Activated naive CD4-positive, alpha-beta T cell treated with anti-CD3 and anti-CD28 coated beads, Interleukin-2, amount 10 ng/mL, durations not matched to agents 7 days and 5 days (primary cell): Measurements from ENCODE around the gene KRT80.
"Not testable (repeated sequence)": the region's sequence is repeated elsewhere in the genome, so short reads cannot be mapped to it uniquely, and the experiment has no call there.

ENCODE experiments used
- CTCF ChIA-PET: fragments of 350-600 bp; sonication (Branson Sonifier 250); formaldehyde crosslinking; loops from one replicate; lab custom pipeline; 2021; ENCODE audit warnings: antibody characterized with exemption; lab: Charles Lee
- DNase-seq: peaks from one replicate; pipeline ENCODE4 v3.0.0-alpha.2; 2020
- H3K27ac Mint-ChIP-seq: one replicate; pipeline ENCODE4 v1.8.0; 2021; ENCODE audit warnings: mild to moderate bottlenecking, moderate library complexity, mixed read lengths
- H3K27me3 Mint-ChIP-seq: one replicate; pipeline ENCODE4 v1.8.0; 2021; ENCODE audit warnings: mild to moderate bottlenecking, mixed read lengths
- H3K36me3 Mint-ChIP-seq: one replicate; pipeline ENCODE4 v1.8.0; 2021; ENCODE audit warnings: mixed read lengths
- H3K4me1 Mint-ChIP-seq: one replicate; pipeline ENCODE4 v1.8.0; 2021; ENCODE audit warnings: mixed read lengths
- H3K4me3 Mint-ChIP-seq: one replicate; pipeline ENCODE4 v1.8.0; 2021; ENCODE audit warnings: mild to moderate bottlenecking, moderate library complexity, mixed read lengths
- H3K9me3 Mint-ChIP-seq: one replicate; pipeline ENCODE4 v1.8.0; 2021; ENCODE audit warnings: mixed read lengths

The KRT80 gene

GRCh38 chr12:52191841-52192791, at the start of gene KRT80:
Gene KRT80 (minus strand): TSS chr12:52192014. CDS start chr12:52191902, 112 bp downstream.
- DNase-seq, result no peak
- no peaks in the 10 kb centered on the region for H3K36me3 Mint-ChIP-seq
- peaks cover 77% of the 10 kb centered on the region for H3K27me3 Mint-ChIP-seq
- CTCF ChIA-PET, result interaction anchor here (1.1 to 1.6 kb wide), 2 partner anchors 21 to 30 kb away, joined by 3 to 5 read pairs; no protein-coding TSS in a partner anchor
- H3K9me3 Mint-ChIP-seq, result no peaks in the 10 kb centered on the region
- H3K4me1 Mint-ChIP-seq, result peaks cover 5% of the 10 kb centered on the region
- H3K4me3 Mint-ChIP-seq, result no peak within 1 kb of the TSS
- no peak within 1 kb of the TSS for H3K27ac Mint-ChIP-seq

GRCh38 chr12:52241205-52241842, 49.5 kb upstream of the KRT80 start:
- peaks cover 1% of the 10 kb centered on the region for H3K36me3 Mint-ChIP-seq
- peaks cover 42% of the 10 kb centered on the region for H3K27me3 Mint-ChIP-seq
- DNase-seq, result no peak
- no peak overlapping the region for H3K4me3 Mint-ChIP-seq
- H3K4me1 Mint-ChIP-seq, result peaks cover 37% of the 10 kb centered on the region
- CTCF ChIA-PET, result interaction anchor here (0.7 kb wide), 1 partner anchor 10 kb away, joined by 3 read pairs; no protein-coding TSS in a partner anchor
- H3K27ac Mint-ChIP-seq, result no peak overlapping the region
- no peaks in the 10 kb centered on the region for H3K9me3 Mint-ChIP-seq

GRCh38 chr12:52240247-52240646, 48.4 kb upstream of the KRT80 start:
- not testable (repeated sequence) for H3K4me3 Mint-ChIP-seq, DNase-seq, H3K36me3 Mint-ChIP-seq, H3K27ac Mint-ChIP-seq, H3K9me3 Mint-ChIP-seq
- H3K27me3 Mint-ChIP-seq, result peaks cover 52% of the 10 kb centered on the region
- peaks cover 26% of the 10 kb centered on the region for H3K4me1 Mint-ChIP-seq
- CTCF ChIA-PET, result interaction anchor here (0.7 kb wide), 1 partner anchor 55 kb away, joined by 3 read pairs; no protein-coding TSS in a partner anchor

GRCh38 chr12:52239767-52240166, 48.0 kb upstream of the KRT80 start:
- Mint-ChIP-seq H3K36me3 (peaks cover 1% of the 10 kb centered on the region), H3K27me3 (peaks cover 57% of the 10 kb centered on the region), H3K4me3 (no peak overlapping the region), H3K4me1 (peaks cover 21% of the 10 kb centered on the region), H3K27ac (no peak overlapping the region), H3K9me3 (no peaks in the 10 kb centered on the region)
- DNase-seq, result no peak
- CTCF ChIA-PET, result interaction anchor here (0.7 to 4.5 kb wide), 2 partner anchors 18 to 55 kb away, joined by 3 to 24 read pairs; no protein-coding TSS in a partner anchor

- Mint-ChIP-seq H3K4me3 (no peak overlapping the region), H3K4me1 (peaks cover 14% of the 10 kb centered on the region), H3K9me3 (no peaks in the 10 kb centered on the region), H3K27me3 (peaks cover 61% of the 10 kb centered on the region), H3K36me3 (peaks cover 1% of the 10 kb centered on the region), H3K27ac (no peak overlapping the region)
- CTCF ChIA-PET, result interaction anchor here (0.7 to 4.5 kb wide), 3 partner anchors 18 to 56 kb away, joined by 3 to 24 read pairs (median 4); no protein-coding TSS in a partner anchor
- DNase-seq, result no peak
Observed at GRCh38 chr12:52238916-52239646, 47.3 kb upstream of the KRT80 start.

GRCh38 chr12:52238207-52238840, 46.5 kb upstream of the KRT80 start:
- CTCF ChIA-PET, result interaction anchor here (0.7 to 4.5 kb wide), 3 partner anchors 17 to 40 kb away, joined by 3 to 24 read pairs (median 4); no protein-coding TSS in a partner anchor
- H3K4me1 Mint-ChIP-seq, result peaks cover 7% of the 10 kb centered on the region
- no peak for DNase-seq
- H3K9me3 Mint-ChIP-seq, result no peaks in the 10 kb centered on the region
- peaks cover 64% of the 10 kb centered on the region for H3K27me3 Mint-ChIP-seq
- no peak overlapping the region for H3K27ac Mint-ChIP-seq
- no peaks in the 10 kb centered on the region for H3K36me3 Mint-ChIP-seq
- H3K4me3 Mint-ChIP-seq, result no peak overlapping the region

- Mint-ChIP-seq H3K4me3 (no peak overlapping the region), H3K36me3 (no peaks in the 10 kb centered on the region), H3K9me3 (no peaks in the 10 kb centered on the region), H3K27me3 (peaks cover 82% of the 10 kb centered on the region), H3K27ac (no peak overlapping the region), H3K4me1 (no peaks in the 10 kb centered on the region)
- no peak for DNase-seq
- CTCF ChIA-PET, result interaction anchor here (1.5 to 4.5 kb wide), 4 partner anchors 15 to 91 kb away, joined by 4 to 24 read pairs (median 5); no protein-coding TSS in a partner anchor
Observed at GRCh38 chr12:52236386-52237050, 44.7 kb upstream of the KRT80 start.

GRCh38 chr12:52235822-52236361, 44.1 kb upstream of the KRT80 start:
- H3K4me1 Mint-ChIP-seq, result no peaks in the 10 kb centered on the region
- DNase-seq, result no peak
- H3K9me3 Mint-ChIP-seq, result no peaks in the 10 kb centered on the region
- CTCF ChIA-PET, result interaction anchor here (1.5 to 4.5 kb wide), 4 partner anchors 14 to 92 kb away, joined by 4 to 24 read pairs (median 5); no protein-coding TSS in a partner anchor
- peaks cover 82% of the 10 kb centered on the region for H3K27me3 Mint-ChIP-seq
- H3K4me3 Mint-ChIP-seq, result no peak overlapping the region
- no peaks in the 10 kb centered on the region for H3K36me3 Mint-ChIP-seq
- H3K27ac Mint-ChIP-seq, result no peak overlapping the region

GRCh38 chr12:52235001-52235764, 43.4 kb upstream of the KRT80 start:
- Mint-ChIP-seq H3K4me3 (no peak overlapping the region), H3K27me3 (peaks cover 88% of the 10 kb centered on the region), H3K4me1 (no peaks in the 10 kb centered on the region), H3K9me3 (no peaks in the 10 kb centered on the region), H3K36me3 (no peaks in the 10 kb centered on the region), H3K27ac (no peak overlapping the region)
- CTCF ChIA-PET, result interaction anchor here (1.5 to 4.5 kb wide), 2 partner anchors 14 to 17 kb away, joined by 4 to 24 read pairs; no protein-coding TSS in a partner anchor
- peak; percentile 18 for DNase-seq

- peaks cover 91% of the 10 kb centered on the region for H3K27me3 Mint-ChIP-seq
- CTCF ChIA-PET, result no interaction called here
- no peaks in the 10 kb centered on the region for H3K4me1 Mint-ChIP-seq
- H3K27ac Mint-ChIP-seq, result no peak overlapping the region
- no peaks in the 10 kb centered on the region for H3K36me3 Mint-ChIP-seq
- peak; percentile 8 for DNase-seq
- H3K9me3 Mint-ChIP-seq, result no peaks in the 10 kb centered on the region
- H3K4me3 Mint-ChIP-seq, result no peak overlapping the region
Observed at GRCh38 chr12:52234223-52234810, 42.5 kb upstream of the KRT80 start.

- Mint-ChIP-seq H3K4me1 (no peaks in the 10 kb centered on the region), H3K36me3 (no peaks in the 10 kb centered on the region), H3K27ac (no peak overlapping the region), H3K27me3 (peaks cover 91% of the 10 kb centered on the region), H3K9me3 (no peaks in the 10 kb centered on the region), H3K4me3 (no peak overlapping the region)
- CTCF ChIA-PET, result no interaction called here
- DNase-seq, result peak; percentile 18
Observed at GRCh38 chr12:52233462-52234207, 41.8 kb upstream of the KRT80 start.
